NB4 (cell line): ENCODE measurements around the gene CTDP1.
A peak's percentile ranks its signal among the peaks of the same experiment; 100 is the strongest.

Source experiments
- DNase-seq: peaks from one replicate; pipeline ENCODE4 v3.0.0; 2010; ENCODE audit warnings: low read depth
- H3K4me3 ChIP-seq: one replicate; pipeline ENCODE4 v1.5.1; 2011; ENCODE audit warnings: mild to moderate bottlenecking, low read depth, low read length, moderate library complexity
- CTCF ChIP-seq: IDR thresholded peaks from one replicate; pipeline ENCODE4 v1.5.1; 2012; ENCODE audit warnings: low read depth, low read length
- MAX ChIP-seq: IDR thresholded peaks from 2 replicates; pipeline ENCODE4 v1.6.1; 2011; ENCODE audit warnings: low read depth, low read length
- MYC ChIP-seq: IDR thresholded peaks from 2 replicates; pipeline ENCODE4 v1.6.1; 2011; ENCODE audit warnings: low read depth, low read length
- POLR2A ChIP-seq: IDR thresholded peaks from 2 replicates; pipeline ENCODE4 v1.6.1; 2011; ENCODE audit warnings: mild to moderate bottlenecking; ENCODE audit not compliant: insufficient read length; ENCODE audit errors: extremely low read depth

Gene CTDP1

GRCh38 chr18:79742076-79742475 is 62.5 kb downstream of the CTDP1 start:
- no peak overlapping the region for H3K4me3 ChIP-seq
- no peak for TF ChIP-seq POLR2A
- no peak for TF ChIP-seq CTCF
- no peak for DNase-seq

GRCh38 chr18:79744625-79745024 is 65.0 kb downstream of the CTDP1 start:
- H3K4me3 ChIP-seq = no peak overlapping the region
- no peak for DNase-seq
- TF ChIP-seq MYC (no peak), CTCF (no peak), POLR2A (no peak)

- TF ChIP-seq MAX = no peak
- no peak for TF ChIP-seq CTCF
- no peak for TF ChIP-seq POLR2A
- TF ChIP-seq MYC = no peak
- H3K4me3 ChIP-seq = no peak overlapping the region
- DNase-seq = no peak
These were observed 67.1 kb downstream of the CTDP1 start for GRCh38 chr18:79746730-79747129.

- no peak for TF ChIP-seq MAX
- TF ChIP-seq CTCF = peak; percentile 5
- DNase-seq = no peak
- no peak overlapping the region for H3K4me3 ChIP-seq
These were observed 67.7 kb downstream of the CTDP1 start for GRCh38 chr18:79747156-79747845.

- DNase-seq = no peak
- TF ChIP-seq POLR2A (no peak), CTCF (no peak), MYC (no peak), MAX (no peak)
- no peak overlapping the region for H3K4me3 ChIP-seq
These were observed 68.9 kb downstream of the CTDP1 start for GRCh38 chr18:79748321-79749180.
